GM23338 (cell line): Measurements from ENCODE around the gene P2RY12. TPM values are rescaled to one million over a fixed set of nuclear protein-coding genes. Genes with fewer than 3 reads are reported as not detected.

ENCODE experiments used
- ATAC-seq: fragments of 200-7000 bp; cut with Tn5 transposase; 3 replicates; pipeline ENCODE4 v1.9.1; 2020
- DNase-seq: peaks from one replicate; pipeline ENCODE4 v3.0.0-alpha.2; 2015; ENCODE audit warnings: low spot score
- H2AFZ ChIP-seq: fragments of 200-600 bp; sonication (generic); 2 replicates; pipeline ENCODE4 v1.8.0; 2016; ENCODE audit warnings: antibody characterized with exemption, mild to moderate bottlenecking, moderate library complexity
- H3F3A ChIP-seq: fragments of 200-600 bp; sonication (generic); replicated peaks from 2 replicates; pipeline ENCODE4 v1.8.0; 2017; ENCODE audit warnings: antibody characterized with exemption, mixed run types, low read depth
- H3K27ac ChIP-seq: fragments of 200-600 bp; sonication (generic); 2 replicates; pipeline ENCODE4 v1.6.1; 2016; ENCODE audit warnings: low read depth
- H3K27me3 ChIP-seq: fragments of 200-600 bp; sonication (generic); 2 replicates; pipeline ENCODE4 v1.8.0; 2016; ENCODE audit warnings: mild to moderate bottlenecking, mixed run types, moderate library complexity; ENCODE audit not compliant: insufficient read depth
- H3K36me3 ChIP-seq: fragments of 200-600 bp; sonication (generic); 2 replicates; pipeline ENCODE4 v1.8.0; 2016; ENCODE audit warnings: mild to moderate bottlenecking; ENCODE audit not compliant: insufficient read depth
- H3K4me1 ChIP-seq: fragments of 200-600 bp; sonication (generic); 2 replicates; pipeline ENCODE4 v1.8.0; 2016; ENCODE audit warnings: mild to moderate bottlenecking, moderate library complexity; ENCODE audit not compliant: insufficient read depth
- H3K4me2 ChIP-seq: fragments of 200-600 bp; sonication (generic); 2 replicates; pipeline ENCODE4 v1.7.1; 2017; ENCODE audit warnings: mixed run types
- H3K4me3 ChIP-seq: fragments of 200-600 bp; sonication (generic); 2 replicates; pipeline ENCODE4 v1.6.1; 2016; ENCODE audit warnings: mixed run types
- H3K79me2 ChIP-seq: fragments of 200-600 bp; sonication (generic); replicated peaks from 2 replicates; pipeline ENCODE4 v1.8.0; 2017; ENCODE audit warnings: mild to moderate bottlenecking; ENCODE audit not compliant: insufficient read depth
- H3K9me2 ChIP-seq: fragments of 200-600 bp; sonication (generic); 2 replicates; pipeline ENCODE4 v1.8.0; 2017; ENCODE audit not compliant: insufficient read depth
- H4K20me1 ChIP-seq: fragments of 200-600 bp; sonication (generic); replicated peaks from 2 replicates; pipeline ENCODE4 v1.8.0; 2017; ENCODE audit warnings: mild to moderate bottlenecking; ENCODE audit not compliant: insufficient read depth
- H3K27ac Mint-ChIP-seq: 2 replicates; pipeline ENCODE4 v1.8.0; 2020; ENCODE audit warnings: inconsistent platforms, mild to moderate bottlenecking, moderate library complexity, mixed read lengths
- H3K27me3 Mint-ChIP-seq: 3 replicates; pipeline ENCODE4 v1.8.0; 2022; ENCODE audit warnings: low read depth, mild to moderate bottlenecking, moderate library complexity, mixed read lengths, inconsistent platforms; ENCODE audit not compliant: insufficient read depth, poor library complexity
- H3K36me3 Mint-ChIP-seq: 3 replicates; pipeline ENCODE4 v1.8.0; 2021; ENCODE audit warnings: low read depth, mild to moderate bottlenecking, inconsistent platforms, moderate library complexity, mixed read lengths
- H3K4me1 Mint-ChIP-seq: 3 replicates; pipeline ENCODE4 v1.8.0; 2020; ENCODE audit warnings: mild to moderate bottlenecking, inconsistent platforms, mixed read lengths
- H3K4me3 Mint-ChIP-seq: 3 replicates; pipeline ENCODE4 v1.8.0; 2021; ENCODE audit warnings: moderate library complexity, mild to moderate bottlenecking, inconsistent platforms, mixed read lengths
- H3K9me3 Mint-ChIP-seq: 3 replicates; pipeline ENCODE4 v1.8.0; 2020; ENCODE audit warnings: moderate library complexity, mild to moderate bottlenecking, inconsistent platforms, mixed read lengths
- ETS1 ChIP-seq: IDR thresholded peaks from 2 replicates; pipeline ENCODE4 v1.6.1; 2016; ENCODE audit warnings: antibody characterized with exemption
- NANOG ChIP-seq: IDR thresholded peaks from 2 replicates; pipeline ENCODE4 v1.6.1; 2016; ENCODE audit warnings: antibody characterized with exemption, borderline replicate concordance
- ZNF114 ChIP-seq: fragments of 250-450 bp; sonication (Bioruptor Pico); IDR thresholded peaks from 2 replicates; pipeline ENCODE4 v1.5.0; 2020; ENCODE audit warnings: mild to moderate bottlenecking, moderate library complexity
- ZNF462 ChIP-seq: fragments of 250-450 bp; sonication (Bioruptor Pico); IDR thresholded peaks from 2 replicates; pipeline ENCODE4 v1.5.0; 2020; ENCODE audit warnings: mild to moderate bottlenecking, moderate library complexity
- polyA plus RNA-seq: library from polyadenylated mRNA; unstranded; fragments of >200 nt; fragmentation: Nextera tagmentation; extraction: Ambion mirVana; gene quantifications from 2 replicates; pipeline ENCODE4 v1.2.1, GENCODE V29; 2016
- total RNA-seq: library from RNA; depleted of rRNA; stranded (reverse); fragments of >200 nt; shearing (Covaris generic); gene quantifications from 2 replicates; pipeline ENCODE4 v1.2.3, GENCODE V29; 2014

The P2RY12 gene
- total and polyA plus RNA-seq, 2 experiments from 2014 or later: 1.1 TPM; not detected in 1

GRCh38 chr3:151312972-151313371 is 71.6 kb downstream of the P2RY12 start (continued):
- TF ChIP-seq ZNF462: no peak
- TF ChIP-seq NANOG: 0 out of 2 replicates have a peak, but pooled peaks have one; percentile 13

- Histone ChIP-seq H3K27ac (no peak overlapping the region), H3K4me1 (peaks cover 24% of the 10 kb centered on the region), H4K20me1 (no peaks in the 10 kb centered on the region), H3K79me2 (no peaks in the 10 kb centered on the region), H3K27me3 (no peaks in the 10 kb centered on the region), H3K4me3 (no peak overlapping the region), H3F3A (no peaks in the 10 kb centered on the region), H3K4me2 (no peak overlapping the region), H2AFZ (no peak overlapping the region), H3K36me3 (no peaks in the 10 kb centered on the region), H3K9me2 (no peaks in the 10 kb centered on the region)
- no peak overlapping the region for H3K27ac Mint-ChIP-seq
- H3K4me1 Mint-ChIP-seq: peaks cover 65% of the 10 kb centered on the region
- TF ChIP-seq ETS1: no peak
- no peak for TF ChIP-seq ZNF114 (CRISPR knock-in tag)
- H3K4me3 Mint-ChIP-seq: no peak overlapping the region
- no peak for ATAC-seq
- no peaks in the 10 kb centered on the region for H3K9me3 Mint-ChIP-seq
- H3K36me3 Mint-ChIP-seq: no peaks in the 10 kb centered on the region
- no peaks in the 10 kb centered on the region for H3K27me3 Mint-ChIP-seq
- DNase-seq: no peak
These were observed 75.0 kb downstream of the P2RY12 start for GRCh38 chr3:151309566-151309965.
